Osteoblast (primary cell): Measurements from ENCODE around the gene FAM124B. TPM values are rescaled to one million over a fixed set of nuclear protein-coding genes. Genes with fewer than 3 reads are reported as not detected.

Experiments
- DNase-seq: peaks from one replicate; pipeline ENCODE4 v3.0.0; 2011; ENCODE audit warnings: low spot score, mixed read lengths; ENCODE audit not compliant: insufficient read length; ENCODE audit errors: missing footprints
- H2AFZ ChIP-seq: 2 replicates; pipeline ENCODE4 v1.6.0; 2011; ENCODE audit warnings: mild to moderate bottlenecking, low read length
- H3K27ac ChIP-seq: 2 replicates; pipeline ENCODE4 v1.5.1; 2011; ENCODE audit warnings: mild to moderate bottlenecking, low read depth, low read length, moderate library complexity
- H3K27me3 ChIP-seq: 2 replicates; pipeline ENCODE4 v1.6.0; 2012; ENCODE audit warnings: mild to moderate bottlenecking, control low read depth, inconsistent platforms, low read length, moderate library complexity; ENCODE audit not compliant: insufficient read depth
- H3K36me3 ChIP-seq: 2 replicates; pipeline ENCODE4 v1.5.1; 2011; ENCODE audit warnings: mild to moderate bottlenecking, low read length, control low read depth, moderate library complexity; ENCODE audit not compliant: insufficient read depth
- H3K4me1 ChIP-seq: 2 replicates; pipeline ENCODE4 v1.5.1; 2011; ENCODE audit warnings: mild to moderate bottlenecking, low read length, control low read depth, moderate library complexity; ENCODE audit not compliant: insufficient read depth
- H3K4me2 ChIP-seq: 2 replicates; pipeline ENCODE4 v1.6.0; 2011; ENCODE audit warnings: mild to moderate bottlenecking, low read length; ENCODE audit not compliant: insufficient read depth
- H3K4me3 ChIP-seq: fragments of 200-600 bp; sonication (generic); 3 replicates; pipeline ENCODE4 v1.5.1; 2012; ENCODE audit warnings: mild to moderate bottlenecking, low read length, inconsistent platforms; ENCODE audit not compliant: insufficient read depth
- H3K79me2 ChIP-seq: 2 replicates; pipeline ENCODE4 v1.6.0; 2012; ENCODE audit warnings: mild to moderate bottlenecking, low read length, control low read depth, inconsistent platforms; ENCODE audit not compliant: insufficient read depth
- H3K9me3 ChIP-seq: 2 replicates; pipeline ENCODE4 v1.5.1; 2011; ENCODE audit warnings: low read depth, low read length, control low read depth
- H4K20me1 ChIP-seq: 2 replicates; pipeline ENCODE4 v1.6.0; 2012; ENCODE audit warnings: mild to moderate bottlenecking, low read length, control low read depth; ENCODE audit not compliant: insufficient read depth
- total RNA-seq: library from RNA; depleted of rRNA; stranded (reverse); fragments of >200 nt; gene quantifications from 2 replicates; pipeline ENCODE4 v1.2.3, GENCODE V29; 2012
- TF ChIP-seq, protein P1 (sequence below): IDR thresholded peaks from 2 replicates; pipeline ENCODE4 v1.5.1; 2011; ENCODE audit warnings: mild to moderate bottlenecking, low read depth, low read length, moderate library complexity; ENCODE audit errors: extremely low read depth

Gene FAM124B
- total RNA-seq, 1 donor, result not detected

DNA sequence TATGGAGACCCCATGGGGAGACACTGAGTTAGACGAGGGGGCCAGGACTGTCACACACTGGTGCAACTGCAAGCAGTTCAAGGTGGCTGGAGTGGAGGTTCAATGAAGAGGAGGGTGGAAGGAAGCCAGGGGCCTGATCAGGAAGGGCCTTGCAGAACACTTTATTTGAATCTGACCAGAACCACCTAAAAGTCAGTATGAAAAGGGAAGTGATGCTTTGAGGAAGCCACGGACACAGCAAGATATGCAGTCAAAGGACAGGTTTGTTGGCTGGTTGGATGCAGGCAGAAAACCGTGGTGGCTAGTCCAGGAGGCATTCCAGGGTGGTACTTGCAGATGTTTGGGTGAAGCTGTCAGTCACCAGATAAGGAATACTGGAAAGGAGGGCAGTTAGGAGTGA, 3.5 kb upstream of the FAM124B start:
- H3K9me3 ChIP-seq, result peaks cover 2% of the 10 kb centered on the region
- H4K20me1 ChIP-seq, result no peaks in the 10 kb centered on the region
- no peaks in the 10 kb centered on the region for H3K79me2 ChIP-seq
- no peak overlapping the region for H2AFZ ChIP-seq
- DNase-seq, result no peak
- no peaks in the 10 kb centered on the region for H3K36me3 ChIP-seq
- H3K4me2 ChIP-seq, result no peak overlapping the region
- TF ChIP-seq, protein P1, sequence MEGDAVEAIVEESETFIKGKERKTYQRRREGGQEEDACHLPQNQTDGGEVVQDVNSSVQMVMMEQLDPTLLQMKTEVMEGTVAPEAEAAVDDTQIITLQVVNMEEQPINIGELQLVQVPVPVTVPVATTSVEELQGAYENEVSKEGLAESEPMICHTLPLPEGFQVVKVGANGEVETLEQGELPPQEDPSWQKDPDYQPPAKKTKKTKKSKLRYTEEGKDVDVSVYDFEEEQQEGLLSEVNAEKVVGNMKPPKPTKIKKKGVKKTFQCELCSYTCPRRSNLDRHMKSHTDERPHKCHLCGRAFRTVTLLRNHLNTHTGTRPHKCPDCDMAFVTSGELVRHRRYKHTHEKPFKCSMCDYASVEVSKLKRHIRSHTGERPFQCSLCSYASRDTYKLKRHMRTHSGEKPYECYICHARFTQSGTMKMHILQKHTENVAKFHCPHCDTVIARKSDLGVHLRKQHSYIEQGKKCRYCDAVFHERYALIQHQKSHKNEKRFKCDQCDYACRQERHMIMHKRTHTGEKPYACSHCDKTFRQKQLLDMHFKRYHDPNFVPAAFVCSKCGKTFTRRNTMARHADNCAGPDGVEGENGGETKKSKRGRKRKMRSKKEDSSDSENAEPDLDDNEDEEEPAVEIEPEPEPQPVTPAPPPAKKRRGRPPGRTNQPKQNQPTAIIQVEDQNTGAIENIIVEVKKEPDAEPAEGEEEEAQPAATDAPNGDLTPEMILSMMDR, result no peak
- H3K27me3 ChIP-seq, result peaks cover 5% of the 10 kb centered on the region
- peaks cover 5% of the 10 kb centered on the region for H3K4me1 ChIP-seq
- no peak overlapping the region for H3K27ac ChIP-seq
- no peak overlapping the region for H3K4me3 ChIP-seq

DNA sequence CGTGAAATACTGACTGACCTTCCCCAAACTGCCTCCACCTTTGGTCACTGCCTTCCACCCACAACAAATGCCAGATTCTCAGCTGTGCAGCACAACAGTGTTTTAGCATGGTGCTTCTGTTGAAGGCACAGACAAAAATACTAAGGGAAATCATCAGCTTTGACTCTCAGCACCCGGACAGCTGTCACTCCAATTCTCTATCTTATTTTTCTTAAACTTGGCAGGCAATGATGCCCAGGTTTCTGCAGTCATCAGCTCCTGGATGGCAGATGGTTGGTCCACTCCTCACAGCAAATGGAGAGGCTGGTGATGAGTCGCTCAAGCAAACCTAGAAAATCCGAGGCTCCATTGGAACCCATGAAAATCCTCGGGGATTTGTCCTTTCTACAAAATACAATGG, 2.9 kb upstream of the FAM124B start:
- Histone ChIP-seq H3K36me3 (no peaks in the 10 kb centered on the region), H4K20me1 (no peaks in the 10 kb centered on the region), H3K79me2 (no peaks in the 10 kb centered on the region), H3K27ac (no peak overlapping the region), H3K27me3 (peaks cover 5% of the 10 kb centered on the region), H3K4me1 (peaks cover 5% of the 10 kb centered on the region), H2AFZ (no peak overlapping the region), H3K9me3 (peaks cover 2% of the 10 kb centered on the region), H3K4me3 (no peak overlapping the region), H3K4me2 (no peak overlapping the region)
- TF ChIP-seq, protein P1, result no peak
- DNase-seq, result no peak

DNA sequence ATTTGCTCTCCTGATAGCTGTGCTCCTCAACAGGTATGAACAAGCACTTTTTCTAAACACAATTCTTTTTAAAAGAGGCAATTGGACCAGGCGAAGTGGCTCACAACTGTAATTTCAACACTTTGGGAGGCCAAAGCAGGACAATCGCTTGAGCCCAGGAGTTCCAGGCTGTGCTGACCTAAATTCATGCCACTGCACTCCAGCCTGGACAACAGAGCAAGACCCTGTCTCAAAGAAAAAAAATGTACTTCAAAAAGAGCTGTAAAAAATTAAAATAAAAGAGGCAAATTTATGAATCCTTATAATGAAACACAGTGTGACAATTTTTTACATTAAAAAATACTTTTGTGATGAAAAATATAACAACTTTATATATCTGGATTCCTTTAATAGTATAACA, 1.8 kb upstream of the FAM124B start:
- H3K27me3 ChIP-seq, result peaks cover 5% of the 10 kb centered on the region
- no peak overlapping the region for H3K4me2 ChIP-seq
- H3K27ac ChIP-seq, result no peak overlapping the region
- H3K9me3 ChIP-seq, result peaks cover 2% of the 10 kb centered on the region
- H3K4me3 ChIP-seq, result no peak overlapping the region
- TF ChIP-seq, protein P1, result no peak
- H4K20me1 ChIP-seq, result no peaks in the 10 kb centered on the region
- H3K79me2 ChIP-seq, result no peaks in the 10 kb centered on the region
- no peaks in the 10 kb centered on the region for H3K36me3 ChIP-seq
- DNase-seq, result no peak
- H3K4me1 ChIP-seq, result peaks cover 5% of the 10 kb centered on the region
- H2AFZ ChIP-seq, result no peak overlapping the region

DNA sequence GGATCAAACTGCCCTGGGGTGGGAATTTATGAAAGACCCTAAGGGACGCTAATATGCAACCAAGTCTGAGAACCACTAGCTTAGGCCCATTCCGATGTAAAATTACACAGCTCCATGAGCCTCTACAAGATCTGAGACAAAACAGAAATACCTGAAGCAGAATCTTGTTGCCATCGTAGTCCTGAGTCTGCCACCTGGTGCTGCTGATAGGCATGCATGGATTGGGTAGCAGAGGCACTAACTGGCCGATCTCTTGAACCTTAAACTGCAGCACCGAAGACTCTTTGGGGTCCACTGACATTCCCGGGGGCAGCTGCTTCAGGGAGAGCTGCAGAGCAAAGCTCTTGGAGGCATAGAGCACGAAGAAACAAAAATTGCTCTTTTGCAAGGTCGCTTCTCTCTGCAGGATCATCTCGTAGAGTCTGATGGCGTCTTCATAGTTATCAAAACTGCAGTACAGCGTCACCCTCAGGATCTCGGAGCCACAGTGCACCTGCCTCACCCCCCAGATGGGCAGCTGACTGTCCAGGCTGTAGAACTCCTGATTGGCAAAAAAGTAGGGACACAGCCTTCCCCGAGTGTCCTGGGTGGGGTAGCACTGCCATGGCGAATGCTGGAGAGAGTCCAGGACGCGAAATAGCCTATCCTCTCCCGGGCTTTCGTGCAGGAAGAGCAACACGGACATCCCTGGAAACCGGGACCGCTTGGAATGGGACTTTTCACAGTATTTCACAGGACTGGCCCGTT, 848 bp downstream of the FAM124B start:
- no peaks in the 10 kb centered on the region for H3K36me3 ChIP-seq
- H3K4me1 ChIP-seq, result peaks cover 5% of the 10 kb centered on the region
- H3K27ac ChIP-seq, result no peak overlapping the region
- no peaks in the 10 kb centered on the region for H3K79me2 ChIP-seq
- H3K27me3 ChIP-seq, result peaks cover 2% of the 10 kb centered on the region
- no peak overlapping the region for H3K4me2 ChIP-seq
- TF ChIP-seq, protein P1, result no peak
- peak overlapping the region; percentile 94 for H2AFZ ChIP-seq
- H4K20me1 ChIP-seq, result no peaks in the 10 kb centered on the region
- peaks cover 2% of the 10 kb centered on the region for H3K9me3 ChIP-seq
- no peak for DNase-seq
- no peak overlapping the region for H3K4me3 ChIP-seq
